ENCODE measurements around the gene CSTPP1. TPM values are rescaled to one million over a fixed set of nuclear protein-coding genes. Genes with fewer than 3 reads are reported as not detected.
A peak's percentile ranks its signal among the peaks of the same experiment; 100 is the strongest.
"Not testable (repeated sequence)": the region's sequence is repeated elsewhere in the genome, so short reads cannot be mapped to it uniquely, and the experiment has no call there.

CSTPP1 gene
- total RNA-seq, 2 experiments from 2014 or later: 16.7 to 20.4 TPM

GRCh38 chr11:46947399-46948077 is 11.0 kb downstream of the CSTPP1 start:
- no peaks in the 10 kb centered on the region for H3K27me3 Mint-ChIP-seq
- no peaks in the 10 kb centered on the region for H3K9me3 Mint-ChIP-seq
- H3K36me3 Mint-ChIP-seq (ENCODE audit: low read depth): no peaks in the 10 kb centered on the region
- H3K4me3 Mint-ChIP-seq: no peak overlapping the region
- peaks cover 15% of the 10 kb centered on the region for H3K4me1 Mint-ChIP-seq
- CTCF ChIA-PET: no interaction called here
- POLR2A ChIA-PET: no interaction called here
- DNase-seq: no peak
- no peak overlapping the region for H3K27ac Mint-ChIP-seq

GRCh38 chr11:46948378-46949131 is 12.0 kb downstream of the CSTPP1 start:
- H3K27me3 Mint-ChIP-seq: no peaks in the 10 kb centered on the region
- no peaks in the 10 kb centered on the region for H3K36me3 Mint-ChIP-seq (ENCODE audit: low read depth)
- ChIA-PET POLR2A (interaction anchor here (0.6 kb wide), 1 partner anchor 80 kb away, joined by 3 read pairs; no protein-coding TSS in a partner anchor), CTCF (no interaction called here)
- H3K27ac Mint-ChIP-seq: no peak overlapping the region
- no peak for DNase-seq
- no peak overlapping the region for H3K4me3 Mint-ChIP-seq
- H3K4me1 Mint-ChIP-seq: peaks cover 23% of the 10 kb centered on the region
- H3K9me3 Mint-ChIP-seq: no peaks in the 10 kb centered on the region

- CTCF ChIA-PET: no interaction called here
- H3K9me3 Mint-ChIP-seq: no peaks in the 10 kb centered on the region
- no peak overlapping the region for H3K4me3 Mint-ChIP-seq
- POLR2A ChIA-PET: interaction anchor here (0.6 kb wide), 1 partner anchor 79 kb away, joined by 3 read pairs; no protein-coding TSS in a partner anchor
- no peak for DNase-seq
- H3K27ac Mint-ChIP-seq: no peak overlapping the region
- no peaks in the 10 kb centered on the region for H3K27me3 Mint-ChIP-seq
- peaks cover 23% of the 10 kb centered on the region for H3K4me1 Mint-ChIP-seq
- no peaks in the 10 kb centered on the region for H3K36me3 Mint-ChIP-seq (ENCODE audit: low read depth)
Measured at GRCh38 chr11:46949297-46949696, 12.7 kb downstream of the CSTPP1 start.

- peaks cover 23% of the 10 kb centered on the region for H3K4me1 Mint-ChIP-seq
- no peaks in the 10 kb centered on the region for H3K36me3 Mint-ChIP-seq (ENCODE audit: low read depth)
- H3K9me3 Mint-ChIP-seq: no peaks in the 10 kb centered on the region
- H3K27ac Mint-ChIP-seq: no peak overlapping the region
- POLR2A ChIA-PET: no interaction called here
- no peaks in the 10 kb centered on the region for H3K27me3 Mint-ChIP-seq
- CTCF ChIA-PET: interaction anchor here (1.0 to 1.3 kb wide), 2 partner anchors 13 to 206 kb away, joined by 3 to 4 read pairs; no protein-coding TSS in a partner anchor
- no peak for DNase-seq
- no peak overlapping the region for H3K4me3 Mint-ChIP-seq
Measured at GRCh38 chr11:46951864-46952263, 15.3 kb downstream of the CSTPP1 start.

- Mint-ChIP-seq H3K36me3 (ENCODE audit: low read depth) (no peaks in the 10 kb centered on the region), H3K27ac (peak overlapping the region; percentile 46), H3K27me3 (no peaks in the 10 kb centered on the region), H3K4me1 (peaks cover 23% of the 10 kb centered on the region), H3K4me3 (no peak overlapping the region), H3K9me3 (no peaks in the 10 kb centered on the region)
- no peak for DNase-seq
- ChIA-PET POLR2A (no interaction called here), CTCF (no interaction called here)
Measured at GRCh38 chr11:46952553-46952952, 16.0 kb downstream of the CSTPP1 start.

GRCh38 chr11:46953093-46953492 is 16.5 kb downstream of the CSTPP1 start:
- Mint-ChIP-seq H3K27ac (peak overlapping the region; percentile 17), H3K9me3 (no peaks in the 10 kb centered on the region), H3K27me3 (no peaks in the 10 kb centered on the region), H3K36me3 (ENCODE audit: low read depth) (no peaks in the 10 kb centered on the region), H3K4me1 (peaks cover 21% of the 10 kb centered on the region), H3K4me3 (no peak overlapping the region)
- CTCF ChIA-PET: no interaction called here
- no peak for DNase-seq
- POLR2A ChIA-PET: no interaction called here

GRCh38 chr11:46958777-46959176 is 22.2 kb downstream of the CSTPP1 start:
- no peaks in the 10 kb centered on the region for H3K9me3 Mint-ChIP-seq
- CTCF ChIA-PET: no interaction called here
- DNase-seq: no peak
- H3K4me1 Mint-ChIP-seq: no peaks in the 10 kb centered on the region
- peaks cover 26% of the 10 kb centered on the region for H3K36me3 Mint-ChIP-seq (ENCODE audit: low read depth)
- H3K27ac Mint-ChIP-seq: no peak overlapping the region
- H3K27me3 Mint-ChIP-seq: no peaks in the 10 kb centered on the region
- POLR2A ChIA-PET: no interaction called here
- H3K4me3 Mint-ChIP-seq: no peak overlapping the region

- ChIA-PET CTCF (no interaction called here), POLR2A (no interaction called here)
- Mint-ChIP-seq H3K9me3 (no peaks in the 10 kb centered on the region), H3K36me3 (ENCODE audit: low read depth) (peaks cover 30% of the 10 kb centered on the region), H3K4me3 (no peak overlapping the region), H3K4me1 (no peaks in the 10 kb centered on the region), H3K27ac (no peak overlapping the region), H3K27me3 (no peaks in the 10 kb centered on the region)
- no peak for DNase-seq
Measured at GRCh38 chr11:46961041-46961440, 24.5 kb downstream of the CSTPP1 start.

- POLR2A ChIA-PET, DNase-seq, H3K27me3 Mint-ChIP-seq, CTCF ChIA-PET, H3K9me3 Mint-ChIP-seq, H3K27ac Mint-ChIP-seq, H3K4me3 Mint-ChIP-seq, H3K4me1 Mint-ChIP-seq: not testable (repeated sequence)
- peaks cover 30% of the 10 kb centered on the region for H3K36me3 Mint-ChIP-seq (ENCODE audit: low read depth)
Measured at GRCh38 chr11:46961886-46962285, 25.3 kb downstream of the CSTPP1 start.

GRCh38 chr11:46963844-46964243 is 27.3 kb downstream of the CSTPP1 start:
- H3K27ac Mint-ChIP-seq: no peak overlapping the region
- no peak for DNase-seq
- H3K9me3 Mint-ChIP-seq: no peaks in the 10 kb centered on the region
- no peaks in the 10 kb centered on the region for H3K4me1 Mint-ChIP-seq
- CTCF ChIA-PET: interaction anchor here (0.6 to 0.7 kb wide), 2 partner anchors 124 to 415 kb away, joined by 3 read pairs; no protein-coding TSS in a partner anchor
- H3K36me3 Mint-ChIP-seq (ENCODE audit: low read depth): peaks cover 27% of the 10 kb centered on the region
- no peak overlapping the region for H3K4me3 Mint-ChIP-seq
- POLR2A ChIA-PET: no interaction called here
- H3K27me3 Mint-ChIP-seq: no peaks in the 10 kb centered on the region

GRCh38 chr11:46966773-46967172 is 30.2 kb downstream of the CSTPP1 start:
- H3K4me1 Mint-ChIP-seq: no peaks in the 10 kb centered on the region
- H3K4me3 Mint-ChIP-seq: no peak overlapping the region
- ChIA-PET CTCF (interaction anchor here (0.5 kb wide), 1 partner anchor 1168 kb away, joined by 4 read pairs; no protein-coding TSS in a partner anchor), POLR2A (no interaction called here)
- no peaks in the 10 kb centered on the region for H3K9me3 Mint-ChIP-seq
- no peaks in the 10 kb centered on the region for H3K27me3 Mint-ChIP-seq
- no peak overlapping the region for H3K27ac Mint-ChIP-seq
- peaks cover 11% of the 10 kb centered on the region for H3K36me3 Mint-ChIP-seq (ENCODE audit: low read depth)
- DNase-seq: no peak

- CTCF ChIA-PET: no interaction called here
- Mint-ChIP-seq H3K4me1 (no peaks in the 10 kb centered on the region), H3K27me3 (no peaks in the 10 kb centered on the region), H3K4me3 (no peak overlapping the region), H3K9me3 (no peaks in the 10 kb centered on the region), H3K27ac (no peak overlapping the region), H3K36me3 (ENCODE audit: low read depth) (peaks cover 5% of the 10 kb centered on the region)
- DNase-seq: no peak
- POLR2A ChIA-PET: no interaction called here
Measured at GRCh38 chr11:46967962-46968361, 31.4 kb downstream of the CSTPP1 start.

GRCh38 chr11:46969379-46969778 is 32.8 kb downstream of the CSTPP1 start:
- DNase-seq: no peak
- peaks cover 3% of the 10 kb centered on the region for H3K36me3 Mint-ChIP-seq (ENCODE audit: low read depth)
- CTCF ChIA-PET: no interaction called here
- no peak overlapping the region for H3K27ac Mint-ChIP-seq
- no peaks in the 10 kb centered on the region for H3K4me1 Mint-ChIP-seq
- H3K9me3 Mint-ChIP-seq: no peaks in the 10 kb centered on the region
- no peak overlapping the region for H3K4me3 Mint-ChIP-seq
- POLR2A ChIA-PET: no interaction called here
- H3K27me3 Mint-ChIP-seq: no peaks in the 10 kb centered on the region

Measured in activated CD4-positive, alpha-beta memory T cell treated with anti-CD3 and anti-CD28 coated beads, Interleukin-2, amount 10 ng/mL, durations not matched to agents 7 days and 5 days (primary cell).